Measurements from ENCODE around the gene MSL2.

- TF ChIP-seq CTCF (IDR thresholded peaks at IDR 0.05) (no peak), POLR2A (IDR thresholded peaks at IDR 0.05) (no peak)
Observed at GRCh38 chr3:136237103-136237502, 41.0 kb upstream of the MSL2 start.

All from suprapubic skin (tissue), 3 donors.